Neural cell (in vitro differentiated cells): ENCODE results near the gene CIITA. TPM values are rescaled to one million over a fixed set of nuclear protein-coding genes. Genes with fewer than 3 reads are reported as not detected.

Experiments
- H2AFZ ChIP-seq: fragments of 200-600, 300-800 bp; sonication (generic), shearing (Covaris generic); 2 replicates; pipeline ENCODE4 v1.6.0; 2014; ENCODE audit warnings: low read depth, mild to moderate bottlenecking, antibody characterized with exemption, low read length, moderate library complexity
- H3F3A ChIP-seq: fragments of 200-600 bp; shearing (Covaris generic); 2 replicates; pipeline ENCODE4 v1.6.1; 2016; ENCODE audit warnings: mild to moderate bottlenecking, moderate library complexity, mixed read lengths, antibody characterized with exemption, low read length; ENCODE audit not compliant: insufficient read depth, poor library complexity, severe bottlenecking
- H3K27ac ChIP-seq: fragments of 200-600, 300-800 bp; sonication (generic), shearing (Covaris generic); 2 replicates; pipeline ENCODE4 v1.5.1; 2014; ENCODE audit warnings: mild to moderate bottlenecking, low read length, moderate library complexity
- H3K27me3 ChIP-seq: fragments of 300-800, 200-600 bp; sonication (generic), shearing (Covaris generic); 2 replicates; pipeline ENCODE4 v1.6.0; 2014; ENCODE audit warnings: mild to moderate bottlenecking, low read depth, low read length, moderate library complexity; ENCODE audit not compliant: insufficient read depth
- H3K36me3 ChIP-seq: fragments of 300-800, 200-600 bp; sonication (generic), shearing (Covaris generic); 2 replicates; pipeline ENCODE4 v1.5.1; 2014; ENCODE audit warnings: mild to moderate bottlenecking, antibody characterized with exemption, low read length, moderate library complexity; ENCODE audit not compliant: insufficient read depth
- H3K4me2 ChIP-seq: fragments of 300-800, 200-600 bp; sonication (generic), shearing (Covaris generic); 2 replicates; pipeline ENCODE4 v1.6.0; 2014; ENCODE audit warnings: mild to moderate bottlenecking, low read length
- H3K4me3 ChIP-seq: fragments of 300-800, 200-600 bp; sonication (generic), shearing (Covaris generic); 2 replicates; pipeline ENCODE4 v1.5.1; 2014; ENCODE audit warnings: mild to moderate bottlenecking, low read length, moderate library complexity
- H3K79me2 ChIP-seq: fragments of 200-600 bp; shearing (Covaris generic); replicated peaks from 2 replicates; pipeline ENCODE4 v1.6.0; 2014; ENCODE audit warnings: mild to moderate bottlenecking, low read length, moderate library complexity; ENCODE audit not compliant: insufficient read depth
- H3K9ac ChIP-seq: fragments of 300-800, 200-600 bp; sonication (generic), shearing (Covaris generic); 2 replicates; pipeline ENCODE4 v1.6.1; 2016; ENCODE audit warnings: mild to moderate bottlenecking, low read length, mixed read lengths
- H3K9me2 ChIP-seq: fragments of 200-600 bp; shearing (Covaris generic); 2 replicates; pipeline ENCODE4 v1.6.1; 2016; ENCODE audit warnings: mild to moderate bottlenecking, low read length, mixed read lengths; ENCODE audit not compliant: insufficient read depth
- H3K9me3 ChIP-seq: fragments of 200-600, 300-800 bp; sonication (generic), shearing (Covaris generic); 2 replicates; pipeline ENCODE4 v1.6.1; 2016; ENCODE audit warnings: mild to moderate bottlenecking, mixed run types, low read length, moderate library complexity, mixed read lengths
- H4K20me1 ChIP-seq: fragments of 200-600 bp; shearing (Covaris generic); 2 replicates; pipeline ENCODE4 v1.6.1; 2016; ENCODE audit warnings: mild to moderate bottlenecking, mixed run types; ENCODE audit not compliant: insufficient read depth
- CTCF ChIP-seq: fragments of 450-650 bp; IDR thresholded peaks from 2 replicates; pipeline ENCODE4 v1.5.1; 2014; ENCODE audit warnings: antibody characterized with exemption, mild to moderate bottlenecking, moderate library complexity; ENCODE audit not compliant: poor library complexity, severe bottlenecking
- EP300 ChIP-seq: fragments of 450-650 bp; conservative IDR thresholded peaks from 2 replicates; pipeline ENCODE4 v1.6.1; 2014; ENCODE audit warnings: antibody characterized with exemption, mild to moderate bottlenecking, moderate library complexity; ENCODE audit not compliant: poor library complexity, severe bottlenecking
- EZH2 ChIP-seq: fragments of 200-600, 300-800 bp; shearing (Covaris generic), sonication (generic); IDR thresholded peaks from 2 replicates; pipeline ENCODE4 v1.6.1; 2014; ENCODE audit warnings: antibody characterized with exemption, low read length, borderline replicate concordance, mild to moderate bottlenecking; ENCODE audit not compliant: insufficient read depth, poor library complexity, severe bottlenecking
- MXI1 ChIP-seq: fragments of 450-650 bp; conservative IDR thresholded peaks from 2 replicates; pipeline ENCODE4 v1.6.1; 2014; ENCODE audit warnings: antibody characterized with exemption, mild to moderate bottlenecking; ENCODE audit not compliant: poor library complexity, severe bottlenecking
- POLR2AphosphoS5 ChIP-seq: IDR thresholded peaks from 2 replicates; pipeline ENCODE4 v1.6.1; 2012
- RAD21 ChIP-seq: fragments of 450-650 bp; conservative IDR thresholded peaks from 2 replicates; pipeline ENCODE4 v1.6.1; 2014; ENCODE audit warnings: antibody characterized with exemption, mild to moderate bottlenecking, moderate library complexity
- REST ChIP-seq: IDR thresholded peaks from 2 replicates; pipeline ENCODE4 v1.6.1; 2012; ENCODE audit warnings: borderline replicate concordance
- SMC3 ChIP-seq: fragments of 450-650 bp; conservative IDR thresholded peaks from 2 replicates; pipeline ENCODE4 v1.6.1; 2014; ENCODE audit warnings: antibody characterized with exemption, mild to moderate bottlenecking, moderate library complexity; ENCODE audit not compliant: poor library complexity
- TAF1 ChIP-seq: IDR thresholded peaks from 2 replicates; pipeline ENCODE4 v1.6.1; 2012; ENCODE audit warnings: low read depth
- polyA plus RNA-seq: library from polyadenylated mRNA; depleted of rRNA; stranded (reverse); fragments of >200 nt; gene quantifications from 2 replicates; pipeline ENCODE4 v1.2.3, GENCODE V29; 2014

The CIITA gene
- polyA plus RNA-seq, 1 donor from 2014 or later, result not detected

GRCh38 chr16:10951026-10951425 lies 74.0 kb downstream of the CIITA start:
- no peaks in the 10 kb centered on the region for H4K20me1 ChIP-seq

GRCh38 chr16:10954903-10955302 lies 77.9 kb downstream of the CIITA start:
- no peaks in the 10 kb centered on the region for H4K20me1 ChIP-seq
- no peaks in the 10 kb centered on the region for H3K9me2 ChIP-seq
- no peak overlapping the region for H3K9ac ChIP-seq
- H3K4me2 ChIP-seq, result no peak overlapping the region
- no peak overlapping the region for H2AFZ ChIP-seq
- H3K27ac ChIP-seq, result no peak overlapping the region
- TF ChIP-seq EP300, result no peak
- no peak for TF ChIP-seq CTCF
- no peak for TF ChIP-seq POLR2AphosphoS5
- no peaks in the 10 kb centered on the region for H3K36me3 ChIP-seq
- H3K27me3 ChIP-seq, result no peaks in the 10 kb centered on the region
- H3K4me3 ChIP-seq, result no peak overlapping the region
- peaks cover 3% of the 10 kb centered on the region for H3K79me2 ChIP-seq
- no peaks in the 10 kb centered on the region for H3F3A ChIP-seq
- H3K9me3 ChIP-seq, result no peaks in the 10 kb centered on the region

More at GRCh38 chr16:10951026-10951425, 74.0 kb downstream of the CIITA start:
- Histone ChIP-seq H3K4me3 (no peak overlapping the region), H3K9me3 (no peaks in the 10 kb centered on the region), H3F3A (no peaks in the 10 kb centered on the region), H3K9me2 (no peaks in the 10 kb centered on the region), H3K4me2 (no peak overlapping the region), H3K36me3 (no peaks in the 10 kb centered on the region), H2AFZ (no peak overlapping the region), H3K27ac (no peak overlapping the region), H3K27me3 (no peaks in the 10 kb centered on the region), H3K79me2 (peaks cover 3% of the 10 kb centered on the region), H3K9ac (no peak overlapping the region)
- TF ChIP-seq EZH2 (no peak), CTCF (no peak), MXI1 (no peak), TAF1 (no peak), SMC3 (no peak), REST (no peak), POLR2AphosphoS5 (no peak), RAD21 (no peak), EP300 (no peak)
